T-helper 17 cell (primary cell): ENCODE results near the gene ZNF396. TPM values are rescaled to one million over a fixed set of nuclear protein-coding genes. Genes with fewer than 3 reads are reported as not detected.

Experiments used
- ATAC-seq: fragments of 150-1000 bp; cut with Tn5 transposase; 2 replicates; pipeline ENCODE4 v1.10.0; 2021; ENCODE audit warnings: mild to moderate bottlenecking, moderate library complexity
- DNase-seq, 3 donors: peaks; one replicate each; pipeline versions ENCODE4 v3.0.0 to v3.0.0-alpha.2; 2020 to 2021
- H3K9me3 ChIP-seq: one replicate; pipeline ENCODE4 v1.7.0; 2013; ENCODE audit warnings: low read length, mild to moderate bottlenecking; ENCODE audit not compliant: control insufficient read depth, poor library complexity, severe bottlenecking
- H3K27ac Mint-ChIP-seq: one replicate; pipeline ENCODE4 v1.8.0; 2022; ENCODE audit warnings: mild to moderate bottlenecking, moderate library complexity, mixed read lengths
- H3K27me3 Mint-ChIP-seq: one replicate; pipeline ENCODE4 v1.8.0; 2022; ENCODE audit warnings: mixed read lengths
- H3K36me3 Mint-ChIP-seq: one replicate; pipeline ENCODE4 v1.8.0; 2022; ENCODE audit warnings: low read depth, mixed read lengths
- H3K4me1 Mint-ChIP-seq: one replicate; pipeline ENCODE4 v1.8.0; 2022; ENCODE audit warnings: mild to moderate bottlenecking, mixed read lengths
- H3K4me3 Mint-ChIP-seq: one replicate; pipeline ENCODE4 v1.8.0; 2022; ENCODE audit warnings: mild to moderate bottlenecking, moderate library complexity, mixed read lengths
- total RNA-seq, 4 donors: library from RNA in 2 of 4; stranded (reverse) in 2 of 4; gene quantifications; one replicate each; pipeline ENCODE4 v1.2.3 and lab custom pipeline; 2022 to 2026

ZNF396 gene
- under 1 TPM; 0.26 to 0.30 TPM for total RNA-seq
- total RNA-seq (lab: John Stamatoyannopoulos, UW): 0.68 to 2.1 reads per million in 2 donors

DNA sequence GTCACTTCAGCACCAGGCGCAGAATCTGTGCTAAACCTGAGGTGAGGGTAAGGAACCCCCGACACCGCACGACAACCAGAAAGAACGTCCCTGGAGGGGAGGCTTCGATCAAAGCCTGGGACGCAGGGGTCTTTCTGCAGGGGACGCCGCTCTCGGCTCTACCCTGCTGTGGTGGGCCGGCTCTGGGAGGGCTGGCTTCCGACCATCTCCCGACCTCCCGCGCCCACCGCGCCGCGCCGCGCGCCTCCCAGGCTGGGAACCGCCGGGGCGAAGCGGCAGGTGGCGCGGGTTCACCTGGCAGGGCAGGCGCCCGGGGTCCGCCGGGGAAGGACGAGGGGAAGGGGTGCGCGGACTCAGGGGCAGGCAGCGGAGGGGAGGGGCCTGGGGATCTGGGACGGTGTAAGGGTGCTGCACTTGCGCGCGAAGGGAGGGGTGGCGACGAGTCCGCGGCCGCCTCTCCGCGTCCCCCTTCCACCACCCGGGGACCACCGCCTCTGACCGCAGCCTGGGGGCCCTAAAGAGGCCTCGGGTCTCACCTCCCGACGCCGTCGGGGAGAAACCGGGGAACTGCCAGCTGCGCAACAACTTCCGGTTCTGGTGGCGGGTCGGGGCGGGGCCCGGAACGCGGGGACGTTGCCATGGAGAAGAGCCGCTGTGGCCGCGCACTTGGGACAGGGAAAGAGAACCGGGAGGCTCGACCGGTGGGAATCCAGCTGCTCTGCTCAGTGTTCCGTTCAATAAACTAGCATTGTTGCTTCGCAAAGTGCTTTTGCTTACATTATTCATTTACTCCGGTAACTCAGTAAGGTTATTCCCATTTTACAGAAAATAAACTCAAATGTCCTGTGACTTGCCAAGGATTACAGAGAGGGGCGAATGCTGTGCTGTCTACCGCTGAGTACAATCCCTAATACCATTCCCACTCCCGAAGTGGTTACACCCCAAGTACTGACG lies at the start of gene ZNF396:
Gene ZNF396, minus strand, starts transcription at position 596 of the 954 bp plus-strand sequence. CDS start 3,045 bp downstream, outside the sequence.
- Mint-ChIP-seq H3K36me3 (no peaks in the 10 kb centered on the region), H3K27me3 (peaks cover 12% of the 10 kb centered on the region), H3K4me3 (peak within 1 kb of the TSS; percentile 93), H3K4me1 (peaks cover 17% of the 10 kb centered on the region), H3K27ac (peak within 1 kb of the TSS; percentile 60)
- H3K9me3 ChIP-seq: no peaks in the 10 kb centered on the region
- peak; percentile 78 for ATAC-seq
- peak; percentile 41 to 50 (median 43) for DNase-seq

DNA sequence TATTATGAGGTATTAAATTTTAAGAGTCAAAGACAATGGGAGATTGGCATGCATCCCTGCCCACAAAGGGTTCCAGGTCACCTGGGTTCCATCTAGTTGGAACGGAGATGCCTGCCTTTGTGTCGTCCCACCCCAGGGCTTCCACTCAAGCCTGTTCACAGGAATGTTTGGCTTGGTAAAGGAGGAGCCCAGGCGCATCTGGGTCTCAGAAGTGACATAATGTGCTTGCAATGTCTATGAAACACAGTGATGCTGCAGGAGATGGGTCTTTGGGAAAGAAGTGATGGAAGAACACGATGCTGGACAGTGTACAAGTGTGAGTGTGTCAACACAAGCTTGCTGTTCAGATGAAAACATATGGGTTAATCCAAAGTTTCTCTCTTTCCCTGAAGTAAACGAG lies 49.6 kb upstream of the ZNF396 start:
- Mint-ChIP-seq H3K4me3 (no peak overlapping the region), H3K4me1 (no peaks in the 10 kb centered on the region), H3K27ac (no peak overlapping the region), H3K27me3 (peaks cover 10% of the 10 kb centered on the region), H3K36me3 (no peaks in the 10 kb centered on the region)
- H3K9me3 ChIP-seq: no peaks in the 10 kb centered on the region
- DNase-seq: no peak
- no peak for ATAC-seq

GRCh38 chr18:35424356-35424755 lies 47.2 kb upstream of the ZNF396 start:
- H3K4me1 Mint-ChIP-seq: no peaks in the 10 kb centered on the region

GRCh38 chr18:35422237-35422636 lies 45.1 kb upstream of the ZNF396 start:
- Mint-ChIP-seq H3K27ac (no peak overlapping the region), H3K4me3 (no peak overlapping the region), H3K36me3 (no peaks in the 10 kb centered on the region), H3K4me1 (no peaks in the 10 kb centered on the region), H3K27me3 (peaks cover 11% of the 10 kb centered on the region)
- no peaks in the 10 kb centered on the region for H3K9me3 ChIP-seq
- ATAC-seq (no peak), DNase-seq (no peak)

More at GRCh38 chr18:35424356-35424755, 47.2 kb upstream of the ZNF396 start:
- Mint-ChIP-seq H3K27ac (no peak overlapping the region), H3K27me3 (peaks cover 11% of the 10 kb centered on the region), H3K36me3 (no peaks in the 10 kb centered on the region), H3K4me3 (no peak overlapping the region)
- ATAC-seq: no peak
- no peak for DNase-seq
- H3K9me3 ChIP-seq: no peaks in the 10 kb centered on the region

DNA sequence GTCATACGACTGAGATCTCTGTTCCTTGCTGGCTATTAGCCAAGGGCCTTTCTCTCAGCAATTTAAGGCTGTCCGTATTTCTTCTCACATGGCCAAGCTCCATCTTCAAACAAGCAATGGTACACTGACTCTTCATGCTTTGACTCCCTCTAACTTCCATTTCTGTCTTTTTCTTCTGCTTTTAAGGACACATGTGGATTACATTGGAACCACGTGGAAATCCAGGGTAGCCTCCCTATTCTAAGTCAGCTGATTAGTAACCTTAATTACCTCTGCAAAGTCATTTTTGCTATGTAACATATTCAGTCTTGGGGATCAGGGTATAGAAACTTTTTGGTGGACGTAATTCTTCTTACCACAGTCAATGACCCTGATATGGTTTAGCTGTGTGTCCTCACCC lies 41.5 kb upstream of the ZNF396 start:
- ATAC-seq: no peak
- DNase-seq: no peak
- H3K4me3 Mint-ChIP-seq: no peak overlapping the region
- H3K36me3 Mint-ChIP-seq: peaks cover 2% of the 10 kb centered on the region
- H3K9me3 ChIP-seq: no peaks in the 10 kb centered on the region
- H3K4me1 Mint-ChIP-seq: peaks cover 13% of the 10 kb centered on the region
- peaks cover 6% of the 10 kb centered on the region for H3K27me3 Mint-ChIP-seq
- H3K27ac Mint-ChIP-seq: no peak overlapping the region

- no peaks in the 10 kb centered on the region for H3K9me3 ChIP-seq
- no peak overlapping the region for H3K27ac Mint-ChIP-seq
- peaks cover 2% of the 10 kb centered on the region for H3K36me3 Mint-ChIP-seq
- DNase-seq (no peak), ATAC-seq (no peak)
- H3K4me1 Mint-ChIP-seq: peaks cover 13% of the 10 kb centered on the region
- no peak overlapping the region for H3K4me3 Mint-ChIP-seq
- peaks cover 6% of the 10 kb centered on the region for H3K27me3 Mint-ChIP-seq
Observed at GRCh38 chr18:35417223-35417622, 40.1 kb upstream of the ZNF396 start.

- H3K4me3 Mint-ChIP-seq: peak overlapping the region; percentile 43
- peaks cover 2% of the 10 kb centered on the region for H3K36me3 Mint-ChIP-seq
- H3K27ac Mint-ChIP-seq: peak overlapping the region; percentile 30
- DNase-seq (no peak), ATAC-seq (no peak)
- H3K27me3 Mint-ChIP-seq: peaks cover 4% of the 10 kb centered on the region
- H3K4me1 Mint-ChIP-seq: peaks cover 16% of the 10 kb centered on the region
- no peaks in the 10 kb centered on the region for H3K9me3 ChIP-seq
Observed at GRCh38 chr18:35415511-35416073, 38.5 kb upstream of the ZNF396 start.

DNA sequence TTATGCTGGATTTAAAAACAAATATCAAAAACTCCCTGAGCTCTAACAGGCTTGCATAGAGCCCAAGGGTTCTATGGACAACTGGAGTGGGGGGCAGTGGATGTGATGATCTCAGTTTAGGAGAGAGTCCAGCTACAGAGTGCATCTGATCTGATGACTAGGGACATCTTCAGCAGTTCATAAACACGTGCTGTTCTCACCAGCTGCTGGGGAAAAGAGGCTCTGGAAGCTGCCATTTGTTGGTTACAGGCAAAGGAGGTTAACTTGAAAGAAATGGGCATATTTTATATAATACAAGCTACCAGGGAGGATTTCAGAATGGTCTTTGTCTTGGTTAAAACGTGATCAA lies 36.0 kb upstream of the ZNF396 start:
- Mint-ChIP-seq H3K4me1 (peaks cover 21% of the 10 kb centered on the region), H3K4me3 (no peak overlapping the region), H3K27me3 (peaks cover 16% of the 10 kb centered on the region), H3K36me3 (peaks cover 2% of the 10 kb centered on the region), H3K27ac (peak overlapping the region; percentile 17)
- H3K9me3 ChIP-seq: no peaks in the 10 kb centered on the region
- DNase-seq: no peak
- no peak for ATAC-seq

DNA sequence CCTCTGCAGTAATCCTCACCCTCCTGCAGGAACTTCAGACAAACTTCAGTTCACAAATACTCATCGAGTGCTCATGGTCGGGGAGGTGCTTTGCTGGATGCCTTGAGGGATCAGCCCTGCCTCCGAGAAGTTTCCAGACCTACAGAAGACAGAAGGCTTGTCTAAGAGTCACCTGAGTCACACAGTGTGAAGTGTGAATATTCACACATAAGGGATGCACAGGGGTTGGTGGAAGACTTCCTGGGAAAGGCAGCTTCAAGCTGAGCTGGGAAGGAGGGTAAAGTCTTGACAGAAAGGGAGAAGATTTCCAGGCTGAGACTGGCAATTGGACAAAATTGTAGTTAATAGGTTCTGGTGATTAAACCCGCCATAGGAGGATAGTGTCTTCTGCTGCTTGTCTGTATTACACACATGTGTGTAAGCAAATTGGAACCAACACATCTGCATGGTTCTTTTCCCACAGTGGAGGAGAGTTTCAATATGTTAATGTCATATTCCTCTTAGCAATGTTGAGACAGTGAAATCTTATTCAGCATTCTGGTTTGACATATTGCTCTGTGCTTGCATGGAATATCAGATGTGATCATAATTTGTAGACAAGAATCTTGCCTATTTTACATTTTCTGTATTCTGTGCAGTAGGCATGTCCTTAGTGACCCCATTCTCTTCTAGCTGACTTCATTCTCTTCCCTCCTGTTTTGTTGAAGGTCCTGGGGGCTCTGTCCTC lies 34.7 kb upstream of the ZNF396 start:
- no peaks in the 10 kb centered on the region for H3K36me3 Mint-ChIP-seq
- ATAC-seq (no peak), DNase-seq (no peak)
- peaks cover 21% of the 10 kb centered on the region for H3K4me1 Mint-ChIP-seq
- H3K9me3 ChIP-seq: no peaks in the 10 kb centered on the region
- peaks cover 16% of the 10 kb centered on the region for H3K27me3 Mint-ChIP-seq
- H3K4me3 Mint-ChIP-seq: no peak overlapping the region
- H3K27ac Mint-ChIP-seq: peak overlapping the region; percentile 37

DNA sequence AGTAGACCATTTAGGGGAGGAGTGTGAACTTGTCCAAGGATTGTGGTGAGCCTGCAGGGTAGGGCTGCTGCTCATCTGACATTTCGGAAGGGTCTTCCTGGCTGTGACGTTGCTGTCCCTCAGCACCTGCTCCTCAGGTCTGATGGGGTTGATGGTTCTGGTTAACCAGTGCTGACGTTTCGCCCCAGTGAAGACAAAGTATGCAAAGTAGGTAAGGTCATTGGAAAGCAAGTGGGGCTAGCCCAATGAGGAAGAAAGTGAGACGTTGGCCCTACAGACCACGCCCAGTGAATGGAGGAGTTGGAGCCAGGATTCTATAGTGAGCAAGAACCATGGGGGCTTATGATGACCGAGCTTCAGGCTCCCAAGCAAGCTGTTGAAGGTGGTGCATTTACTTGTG lies 33.4 kb upstream of the ZNF396 start:
- Mint-ChIP-seq H3K4me3 (no peak overlapping the region), H3K27ac (no peak overlapping the region), H3K27me3 (peaks cover 21% of the 10 kb centered on the region), H3K36me3 (no peaks in the 10 kb centered on the region), H3K4me1 (peaks cover 17% of the 10 kb centered on the region)
- DNase-seq (no peak), ATAC-seq (peak; percentile 25)
- H3K9me3 ChIP-seq: no peaks in the 10 kb centered on the region

DNA sequence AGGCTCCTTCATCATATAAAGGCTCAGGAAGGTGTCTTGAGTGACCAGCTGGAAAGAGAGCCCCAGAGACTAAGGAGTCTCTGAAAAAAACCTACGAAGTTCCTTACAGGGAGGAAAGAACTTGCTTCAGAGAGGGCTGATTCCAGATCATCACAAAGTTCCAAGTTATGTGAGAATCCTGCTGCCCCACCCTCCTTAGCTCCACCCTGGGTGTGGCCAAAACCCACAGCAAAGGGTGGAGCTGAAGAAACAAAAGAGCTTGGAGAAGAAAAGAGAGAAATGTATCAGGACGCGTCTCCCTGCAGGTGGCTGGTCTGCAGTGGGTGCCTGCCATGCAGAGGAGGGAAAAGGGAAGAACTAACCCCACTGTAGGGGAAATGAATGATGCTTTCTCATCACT lies 32.8 kb upstream of the ZNF396 start:
- no peak overlapping the region for H3K4me3 Mint-ChIP-seq
- peaks cover 12% of the 10 kb centered on the region for H3K4me1 Mint-ChIP-seq
- no peak overlapping the region for H3K27ac Mint-ChIP-seq
- DNase-seq (no peak), ATAC-seq (no peak)
- H3K9me3 ChIP-seq: no peaks in the 10 kb centered on the region
- no peaks in the 10 kb centered on the region for H3K36me3 Mint-ChIP-seq
- peaks cover 27% of the 10 kb centered on the region for H3K27me3 Mint-ChIP-seq

- Mint-ChIP-seq H3K4me1 (peaks cover 8% of the 10 kb centered on the region), H3K27ac (no peak overlapping the region), H3K27me3 (peaks cover 29% of the 10 kb centered on the region), H3K4me3 (no peak overlapping the region), H3K36me3 (no peaks in the 10 kb centered on the region)
- ATAC-seq (no peak), DNase-seq (no peak)
- H3K9me3 ChIP-seq: no peaks in the 10 kb centered on the region
Observed at GRCh38 chr18:35408843-35409261, 31.7 kb upstream of the ZNF396 start.

DNA sequence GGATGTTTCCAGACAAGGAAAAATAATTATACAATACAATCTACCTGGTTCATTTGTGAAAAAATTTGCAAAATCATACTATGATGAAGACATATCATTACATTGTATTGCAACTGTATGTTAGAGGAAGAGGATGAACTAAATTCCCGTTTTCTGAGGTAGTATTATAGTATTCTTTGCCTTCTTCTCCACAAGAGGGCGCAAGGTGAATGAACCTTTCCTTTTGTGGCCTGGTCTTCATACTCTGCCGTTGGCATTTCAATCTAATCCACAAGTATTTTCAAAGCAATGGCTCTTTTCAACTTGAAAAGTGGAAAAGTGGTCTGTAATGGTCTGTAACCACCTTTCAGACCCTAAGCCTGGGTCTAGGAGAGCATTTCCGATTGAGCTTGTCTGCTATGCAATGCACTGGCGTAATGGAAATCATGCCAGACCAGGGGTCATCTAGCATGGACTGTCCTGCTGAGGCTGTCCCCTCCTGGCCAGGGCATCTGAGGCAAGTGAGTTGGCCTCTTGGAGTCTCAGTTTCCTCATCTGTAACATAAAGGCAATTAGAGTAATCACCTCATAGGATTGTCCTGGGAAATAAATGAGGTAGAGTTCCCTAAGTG lies 30.8 kb upstream of the ZNF396 start:
- H3K27me3 Mint-ChIP-seq: peaks cover 34% of the 10 kb centered on the region
- H3K9me3 ChIP-seq: no peaks in the 10 kb centered on the region
- ATAC-seq: peak; percentile 86
- H3K27ac Mint-ChIP-seq: no peak overlapping the region
- DNase-seq: peak in 1 of 3 donors; percentile 28
- no peak overlapping the region for H3K4me3 Mint-ChIP-seq
- peaks cover 2% of the 10 kb centered on the region for H3K36me3 Mint-ChIP-seq
- peaks cover 8% of the 10 kb centered on the region for H3K4me1 Mint-ChIP-seq
